ENCODE data around the gene TPRG1.

Gene TPRG1

GRCh38 chr3:189286188-189286587 is 114.4 kb downstream of the TPRG1 start:
- no peak for DNase-seq

GRCh38 chr3:189286916-189287315 is 115.1 kb downstream of the TPRG1 start:
- no peak for DNase-seq

DNA sequence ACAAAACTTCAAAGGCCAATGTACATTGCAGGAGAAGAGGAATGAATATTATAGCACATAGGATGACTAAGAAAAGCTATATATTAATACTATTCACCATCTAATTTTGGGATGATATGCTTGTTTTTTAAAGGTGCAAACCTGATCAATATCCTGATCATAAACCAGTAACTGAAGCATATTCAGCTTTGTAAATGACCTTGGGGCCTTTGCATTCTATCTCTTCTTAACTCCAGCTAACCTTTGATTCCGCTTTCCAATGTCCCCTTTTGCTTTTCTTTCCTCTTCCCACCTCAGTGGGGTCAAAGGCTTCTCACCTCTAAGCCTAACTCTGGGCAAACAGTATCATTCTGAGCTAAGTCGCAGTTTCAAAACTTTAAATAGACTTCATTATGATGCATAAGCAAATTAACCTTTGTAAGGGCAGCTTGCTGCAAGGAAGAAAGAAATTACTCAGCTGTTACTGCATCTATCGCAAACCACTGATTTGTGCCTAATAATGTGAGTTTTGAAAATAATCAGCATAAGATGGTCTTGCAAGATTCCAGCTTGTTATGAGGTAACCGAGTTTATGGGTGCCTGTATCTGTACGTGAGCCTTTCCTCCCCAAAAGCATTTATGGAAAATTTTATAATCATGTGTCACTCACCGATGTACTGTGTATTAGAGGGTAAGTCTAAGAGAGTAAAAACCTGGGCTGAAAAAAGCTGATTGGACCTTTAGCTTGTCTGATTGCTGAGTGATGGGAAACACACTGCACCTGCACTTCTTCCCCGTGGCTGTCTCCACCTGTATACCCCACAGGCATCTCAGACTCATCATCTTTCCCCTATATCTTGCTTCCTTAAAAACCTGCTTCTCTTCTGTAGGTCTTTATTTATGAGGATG is 116.8 kb downstream of the TPRG1 start:
- no peak for DNase-seq

GRCh38 chr3:189289251-189289650 is 117.5 kb downstream of the TPRG1 start:
- no peak for DNase-seq

GRCh38 chr3:189292667-189293484 is 121.1 kb downstream of the TPRG1 start:
- no peak for DNase-seq

DNA sequence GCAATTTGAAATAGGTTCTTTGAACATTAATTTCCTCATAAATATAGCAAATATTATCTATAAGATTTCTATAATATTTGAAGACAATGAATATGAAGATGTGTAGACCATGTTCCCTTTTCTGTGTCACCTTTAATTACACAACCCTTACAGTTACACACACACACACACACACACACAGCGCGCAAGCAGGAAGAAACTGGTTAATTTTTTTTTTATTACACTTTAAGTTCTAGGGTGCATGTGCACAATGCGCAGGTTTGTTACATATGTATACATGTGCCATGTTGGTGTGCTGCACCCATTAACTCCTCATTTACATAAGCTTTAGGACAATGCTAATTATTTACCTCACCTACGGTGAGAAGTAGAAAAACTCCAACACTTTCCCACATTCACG is 122.9 kb downstream of the TPRG1 start:
- DNase-seq, result no peak

DNA sequence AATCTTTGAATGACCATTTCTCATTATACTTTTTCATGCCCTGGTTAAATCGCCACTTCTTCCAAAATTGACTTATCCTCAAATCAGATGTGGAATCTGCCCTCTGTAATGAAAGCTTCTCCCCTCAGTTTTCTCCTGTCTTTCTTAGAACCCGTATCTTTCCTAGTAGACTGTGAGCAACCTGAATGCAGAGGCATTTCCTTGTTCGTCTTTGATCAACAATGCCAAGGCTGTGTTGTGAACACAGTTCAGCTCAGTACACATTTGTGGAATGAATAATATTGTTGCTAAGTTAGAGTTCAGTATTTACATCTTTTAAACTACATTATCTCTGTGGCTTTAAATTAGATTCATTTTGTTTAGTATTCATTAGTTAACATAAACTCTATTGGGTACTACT is 123.3 kb downstream of the TPRG1 start:
- DNase-seq, result no peak

DNA sequence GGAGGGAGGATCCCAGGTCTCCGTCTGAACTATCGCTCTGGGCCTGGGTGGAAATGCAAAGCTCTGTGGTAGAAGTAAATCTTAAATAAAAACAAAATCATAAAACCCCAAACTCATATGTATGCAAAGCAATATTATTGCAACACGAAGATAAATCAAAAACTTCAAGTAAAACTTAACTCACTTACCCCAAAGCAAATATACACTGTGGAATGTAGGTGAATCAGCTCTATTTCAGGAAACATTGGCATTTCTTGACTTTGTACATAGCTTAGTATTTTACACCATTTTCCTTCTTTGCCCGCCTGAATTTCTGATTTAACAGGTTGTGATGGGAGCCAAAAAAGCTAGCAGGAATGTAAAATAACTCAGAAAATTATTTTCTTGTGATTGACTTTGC is 126.2 kb downstream of the TPRG1 start:
- DNase-seq, result no peak

GRCh38 chr3:189298469-189299375 is 127.0 kb downstream of the TPRG1 start:
- no peak for DNase-seq

- no peak for DNase-seq
Measured at GRCh38 chr3:189300345-189300744, 128.6 kb downstream of the TPRG1 start.

DNA sequence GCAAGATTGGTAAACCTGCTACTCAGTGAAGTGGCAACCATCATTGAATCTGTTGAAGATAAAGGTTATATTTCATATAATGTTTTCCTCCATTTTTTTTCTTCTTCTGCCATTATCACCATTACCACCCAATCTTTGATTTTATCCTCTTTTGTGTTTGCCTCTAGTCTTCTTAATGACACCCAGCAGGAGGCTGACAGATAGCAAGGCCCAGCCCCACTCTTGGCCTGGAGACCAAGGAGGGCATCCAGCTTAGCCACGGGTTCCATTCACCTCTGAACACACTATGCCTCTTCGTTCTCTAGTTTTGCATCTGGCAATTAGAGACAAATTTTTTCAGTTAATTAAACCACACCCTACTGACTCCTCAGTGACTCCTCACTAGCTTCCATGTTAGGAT is 129.7 kb downstream of the TPRG1 start:
- no peak for DNase-seq

DNA sequence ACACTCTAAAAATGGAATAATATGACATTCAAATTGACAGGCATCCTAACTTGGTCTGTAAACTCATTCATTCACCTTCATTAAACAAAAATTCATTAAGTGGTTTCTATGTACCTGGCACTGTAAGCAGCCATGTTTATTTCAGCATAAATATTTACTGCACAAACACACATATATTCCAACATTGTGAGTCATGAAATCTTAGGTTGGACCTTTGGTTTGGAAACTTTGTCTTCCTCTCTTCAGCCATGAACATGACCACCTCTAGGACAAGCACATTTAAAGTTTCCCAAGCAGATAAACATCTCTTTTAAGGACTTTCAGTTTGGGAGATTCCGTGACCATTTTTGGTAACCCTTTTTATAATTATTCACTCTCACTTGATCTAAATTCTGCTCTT is 131.8 kb downstream of the TPRG1 start:
- no peak for DNase-seq

GRCh38 chr3:189304465-189305351 is 132.9 kb downstream of the TPRG1 start:
- DNase-seq, result peak; percentile 49

- no peak for DNase-seq
Measured at GRCh38 chr3:189305412-189305811, 133.6 kb downstream of the TPRG1 start.

DNA sequence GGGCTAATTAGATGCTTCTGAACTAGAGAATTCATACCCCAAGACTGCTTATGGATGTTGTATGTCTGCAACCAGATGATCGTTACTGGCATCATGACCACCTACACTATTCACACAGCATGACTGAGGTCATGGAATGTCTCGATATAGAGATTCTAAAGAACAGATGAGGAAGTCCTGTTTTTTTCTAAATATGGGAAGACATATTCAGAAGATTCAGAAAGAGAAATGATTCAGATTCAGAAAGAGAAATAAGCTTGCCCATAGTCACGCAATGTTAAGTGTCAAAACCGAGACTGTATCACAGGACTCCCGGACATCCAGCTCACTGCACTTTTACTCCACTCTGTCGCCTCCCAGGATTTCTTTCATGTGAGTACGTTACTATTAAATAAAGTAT is 136.2 kb downstream of the TPRG1 start:
- no peak for DNase-seq

- DNase-seq, result no peak
Measured at GRCh38 chr3:189308608-189309007, 136.8 kb downstream of the TPRG1 start.

DNA sequence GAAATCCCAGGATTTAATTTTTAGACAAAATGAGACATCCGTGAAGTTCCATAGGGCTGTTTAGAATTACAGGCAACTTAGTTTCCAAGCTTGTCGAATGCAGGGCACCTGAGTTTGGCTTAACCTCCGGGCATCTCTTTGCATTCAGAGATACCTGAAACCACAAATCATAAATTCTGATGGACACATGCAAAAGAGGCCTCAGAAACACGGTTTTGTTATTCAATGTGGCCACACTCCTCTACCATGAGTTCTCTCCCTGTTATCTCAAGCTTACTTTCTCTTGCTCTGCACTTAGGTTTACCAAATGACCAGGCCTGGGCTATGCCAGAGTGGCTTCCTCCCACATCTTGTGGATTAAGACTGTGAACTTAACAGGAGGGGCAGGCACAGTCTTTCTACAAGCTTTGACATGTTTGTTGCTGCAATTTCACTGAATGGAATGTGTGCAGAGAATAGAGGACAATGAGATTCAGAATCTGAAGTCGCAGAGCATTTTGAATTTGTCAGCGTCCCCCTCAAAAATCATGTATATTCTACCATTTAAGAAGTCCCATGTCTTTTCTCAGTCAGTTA is 137.7 kb downstream of the TPRG1 start:
- DNase-seq, result no peak

DNA sequence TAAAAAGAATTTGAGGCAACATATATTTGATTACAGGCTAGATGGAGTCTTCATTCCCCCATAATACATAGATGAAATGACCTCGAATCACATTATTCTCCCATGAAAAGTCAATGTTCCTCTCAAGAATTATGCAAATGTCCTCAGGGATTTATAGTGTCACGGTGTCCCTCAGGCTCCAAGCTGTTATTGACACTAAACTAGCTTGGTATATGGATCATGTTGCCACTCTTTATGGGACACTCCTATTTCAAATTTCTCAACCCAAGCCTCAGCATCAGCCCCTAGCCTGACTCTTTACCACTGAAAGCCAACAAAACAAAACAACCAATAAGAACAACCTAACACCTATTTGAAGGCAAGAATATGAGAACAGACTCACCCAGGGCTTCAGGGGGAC is 139.8 kb downstream of the TPRG1 start:
- no peak for DNase-seq

DNA sequence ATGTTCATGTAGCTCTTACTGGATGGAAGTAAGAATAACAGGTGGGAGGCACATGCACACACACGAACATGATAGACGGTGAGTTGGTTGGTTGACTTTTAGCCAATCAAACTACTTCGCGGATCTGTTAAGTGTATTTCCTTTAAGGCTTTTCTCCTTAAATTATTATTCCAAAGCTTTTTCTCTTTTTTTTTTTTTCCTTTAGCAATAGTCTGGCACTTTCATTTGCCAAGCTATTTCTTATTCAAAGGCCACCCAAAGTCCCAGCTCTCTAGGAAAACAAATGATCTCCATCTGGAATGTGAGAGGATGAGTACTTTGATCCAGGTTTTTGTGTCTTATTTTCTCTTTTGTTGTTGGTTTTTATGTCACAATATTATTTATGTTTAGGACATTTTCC is 141.1 kb downstream of the TPRG1 start:
- DNase-seq, result no peak

GRCh38 chr3:189316296-189317019 is 144.7 kb downstream of the TPRG1 start:
- DNase-seq, result no peak

- DNase-seq, result no peak
Measured at GRCh38 chr3:189317911-189318310, 146.1 kb downstream of the TPRG1 start.

Measured in CD4-positive, alpha-beta T cell treated with Interleukin-17A for 4 hours (primary cell).